Measurements from ENCODE around the gene WAPL.
"Not testable (repeated sequence)": the region's sequence is repeated elsewhere in the genome, so short reads cannot be mapped to it uniquely, and the experiment has no call there.

Gene WAPL

GRCh38 chr10:86399879-86400704, 121.5 kb downstream of the WAPL start:
- DNase-seq: peak; percentile 95
- H3K27ac Mint-ChIP-seq: peak overlapping the region; percentile 92
- no peaks in the 10 kb centered on the region for H3K36me3 Mint-ChIP-seq (ENCODE audit: low read depth)
- H3K27me3 Mint-ChIP-seq: no peaks in the 10 kb centered on the region
- H3K4me1 Mint-ChIP-seq (ENCODE audit: low read depth): peaks cover 20% of the 10 kb centered on the region
- H3K9me3 Mint-ChIP-seq: no peaks in the 10 kb centered on the region
- H3K4me3 Mint-ChIP-seq: peak overlapping the region; percentile 86

- peaks cover 20% of the 10 kb centered on the region for H3K4me1 Mint-ChIP-seq (ENCODE audit: low read depth)
- no peaks in the 10 kb centered on the region for H3K27me3 Mint-ChIP-seq
- peak overlapping the region; percentile 85 for H3K27ac Mint-ChIP-seq
- H3K36me3 Mint-ChIP-seq (ENCODE audit: low read depth): no peaks in the 10 kb centered on the region
- no peak for DNase-seq
- peak overlapping the region; percentile 86 for H3K4me3 Mint-ChIP-seq
- no peaks in the 10 kb centered on the region for H3K9me3 Mint-ChIP-seq
Observed at GRCh38 chr10:86399514-86399878, 122.1 kb downstream of the WAPL start.

GRCh38 chr10:86397120-86397519, 124.5 kb downstream of the WAPL start:
- Mint-ChIP-seq H3K4me3 (no peak overlapping the region), H3K9me3 (no peaks in the 10 kb centered on the region), H3K27ac (no peak overlapping the region), H3K27me3 (no peaks in the 10 kb centered on the region), H3K36me3 (ENCODE audit: low read depth) (no peaks in the 10 kb centered on the region), H3K4me1 (ENCODE audit: low read depth) (peaks cover 19% of the 10 kb centered on the region)
- DNase-seq: no peak

- peaks cover 12% of the 10 kb centered on the region for H3K27me3 Mint-ChIP-seq
- H3K36me3 Mint-ChIP-seq (ENCODE audit: low read depth): no peaks in the 10 kb centered on the region
- H3K9me3 Mint-ChIP-seq: no peaks in the 10 kb centered on the region
- no peak overlapping the region for H3K27ac Mint-ChIP-seq
- H3K4me1 Mint-ChIP-seq (ENCODE audit: low read depth): peaks cover 8% of the 10 kb centered on the region
- no peak overlapping the region for H3K4me3 Mint-ChIP-seq
- no peak for DNase-seq
Observed at GRCh38 chr10:86393862-86394455, 127.6 kb downstream of the WAPL start.

- Mint-ChIP-seq H3K4me1 (ENCODE audit: low read depth) (peaks cover 10% of the 10 kb centered on the region), H3K4me3 (no peak overlapping the region)
Observed at GRCh38 chr10:86393362-86393761, 128.2 kb downstream of the WAPL start.

GRCh38 chr10:86392723-86393094, 128.9 kb downstream of the WAPL start:
- peaks cover 20% of the 10 kb centered on the region for H3K27me3 Mint-ChIP-seq
- no peak for DNase-seq
- no peak overlapping the region for H3K27ac Mint-ChIP-seq
- H3K4me3 Mint-ChIP-seq: no peak overlapping the region
- H3K36me3 Mint-ChIP-seq (ENCODE audit: low read depth): no peaks in the 10 kb centered on the region
- no peaks in the 10 kb centered on the region for H3K9me3 Mint-ChIP-seq
- H3K4me1 Mint-ChIP-seq (ENCODE audit: low read depth): peaks cover 12% of the 10 kb centered on the region

More at GRCh38 chr10:86393362-86393761, 128.2 kb downstream of the WAPL start:
- no peaks in the 10 kb centered on the region for H3K36me3 Mint-ChIP-seq (ENCODE audit: low read depth)
- no peaks in the 10 kb centered on the region for H3K9me3 Mint-ChIP-seq
- no peak for DNase-seq
- H3K27ac Mint-ChIP-seq: no peak overlapping the region
- peaks cover 14% of the 10 kb centered on the region for H3K27me3 Mint-ChIP-seq

- Mint-ChIP-seq H3K27ac (no peak overlapping the region), H3K4me3 (no peak overlapping the region), H3K27me3 (peaks cover 26% of the 10 kb centered on the region), H3K4me1 (ENCODE audit: low read depth) (peaks cover 12% of the 10 kb centered on the region), H3K36me3 (ENCODE audit: low read depth) (no peaks in the 10 kb centered on the region), H3K9me3 (no peaks in the 10 kb centered on the region)
- no peak for DNase-seq
Observed at GRCh38 chr10:86391986-86392722, 129.4 kb downstream of the WAPL start.

GRCh38 chr10:86391236-86391840, 130.3 kb downstream of the WAPL start:
- peaks cover 30% of the 10 kb centered on the region for H3K27me3 Mint-ChIP-seq
- H3K27ac Mint-ChIP-seq: no peak overlapping the region
- H3K4me1 Mint-ChIP-seq (ENCODE audit: low read depth): peaks cover 12% of the 10 kb centered on the region

GRCh38 chr10:86390337-86391120, 131.1 kb downstream of the WAPL start:
- Mint-ChIP-seq H3K9me3 (no peaks in the 10 kb centered on the region), H3K27ac (no peak overlapping the region), H3K27me3 (peaks cover 31% of the 10 kb centered on the region), H3K4me3 (no peak overlapping the region), H3K36me3 (ENCODE audit: low read depth) (no peaks in the 10 kb centered on the region), H3K4me1 (ENCODE audit: low read depth) (peaks cover 12% of the 10 kb centered on the region)
- DNase-seq: no peak

More at GRCh38 chr10:86391236-86391840, 130.3 kb downstream of the WAPL start:
- Mint-ChIP-seq H3K9me3 (no peaks in the 10 kb centered on the region), H3K4me3 (no peak overlapping the region), H3K36me3 (ENCODE audit: low read depth) (no peaks in the 10 kb centered on the region)
- no peak for DNase-seq

GRCh38 chr10:86389441-86390193, 132.0 kb downstream of the WAPL start:
- Mint-ChIP-seq H3K27me3 (peaks cover 31% of the 10 kb centered on the region), H3K9me3 (no peaks in the 10 kb centered on the region), H3K4me1 (ENCODE audit: low read depth) (peaks cover 12% of the 10 kb centered on the region), H3K36me3 (ENCODE audit: low read depth) (no peaks in the 10 kb centered on the region), H3K27ac (no peak overlapping the region), H3K4me3 (peak overlapping the region; percentile 64)
- peak; percentile 68 for DNase-seq

GRCh38 chr10:86389109-86389440, 132.5 kb downstream of the WAPL start:
- DNase-seq; H3K9me3 Mint-ChIP-seq; H3K36me3 Mint-ChIP-seq (ENCODE audit: low read depth); H3K27ac Mint-ChIP-seq: not testable (repeated sequence)
- peak overlapping the region; percentile 64 for H3K4me3 Mint-ChIP-seq
- H3K4me1 Mint-ChIP-seq (ENCODE audit: low read depth): peaks cover 12% of the 10 kb centered on the region
- peaks cover 34% of the 10 kb centered on the region for H3K27me3 Mint-ChIP-seq

GRCh38 chr10:86388119-86388704, 133.4 kb downstream of the WAPL start:
- H3K27me3 Mint-ChIP-seq: peaks cover 38% of the 10 kb centered on the region
- no peak overlapping the region for H3K27ac Mint-ChIP-seq
- no peaks in the 10 kb centered on the region for H3K9me3 Mint-ChIP-seq
- no peak for DNase-seq
- H3K36me3 Mint-ChIP-seq (ENCODE audit: low read depth): no peaks in the 10 kb centered on the region
- no peak overlapping the region for H3K4me3 Mint-ChIP-seq
- peaks cover 8% of the 10 kb centered on the region for H3K4me1 Mint-ChIP-seq (ENCODE audit: low read depth)

- H3K4me1 Mint-ChIP-seq (ENCODE audit: low read depth): peaks cover 8% of the 10 kb centered on the region
Observed at GRCh38 chr10:86387178-86387794, 134.3 kb downstream of the WAPL start.

More at GRCh38 chr10:86387178-86387794, 134.3 kb downstream of the WAPL start:
- H3K9me3 Mint-ChIP-seq: no peaks in the 10 kb centered on the region
- H3K27me3 Mint-ChIP-seq: peaks cover 38% of the 10 kb centered on the region
- no peaks in the 10 kb centered on the region for H3K36me3 Mint-ChIP-seq (ENCODE audit: low read depth)
- no peak overlapping the region for H3K27ac Mint-ChIP-seq
- H3K4me3 Mint-ChIP-seq: no peak overlapping the region
- DNase-seq: no peak
